NCI-H446 (cell line): ENCODE results near the gene FER1L5.

ENCODE experiments used
- DNase-seq, 2 experiments: peaks; one replicate each; lab custom pipeline; 2025; lab: John Stamatoyannopoulos, UW

The FER1L5 gene

DNA sequence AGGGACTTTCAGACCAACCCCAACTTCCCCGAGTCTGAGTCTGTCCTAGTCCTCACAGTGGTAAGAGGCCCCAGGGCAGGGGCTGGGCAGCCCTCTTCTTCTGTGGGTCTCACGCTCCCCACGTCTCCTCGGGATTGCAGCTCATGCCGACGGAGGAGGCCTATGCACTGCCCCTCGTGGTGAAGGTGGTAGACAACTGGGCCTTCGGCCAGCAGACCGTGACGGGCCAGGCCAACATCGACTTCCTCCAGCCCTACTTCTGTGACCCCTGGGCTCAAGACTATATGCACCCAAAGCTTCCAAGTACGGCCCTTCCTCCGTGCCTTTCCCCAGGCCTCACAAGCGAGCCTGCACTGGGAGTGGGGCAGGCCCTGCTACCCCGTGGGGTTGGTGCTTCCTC, 53.0 kb downstream of the FER1L5 start:
- DNase-seq: no peak

- no peak for DNase-seq
These were observed 54.9 kb downstream of the FER1L5 start for GRCh38 chr2:96697476-96697875.

DNA sequence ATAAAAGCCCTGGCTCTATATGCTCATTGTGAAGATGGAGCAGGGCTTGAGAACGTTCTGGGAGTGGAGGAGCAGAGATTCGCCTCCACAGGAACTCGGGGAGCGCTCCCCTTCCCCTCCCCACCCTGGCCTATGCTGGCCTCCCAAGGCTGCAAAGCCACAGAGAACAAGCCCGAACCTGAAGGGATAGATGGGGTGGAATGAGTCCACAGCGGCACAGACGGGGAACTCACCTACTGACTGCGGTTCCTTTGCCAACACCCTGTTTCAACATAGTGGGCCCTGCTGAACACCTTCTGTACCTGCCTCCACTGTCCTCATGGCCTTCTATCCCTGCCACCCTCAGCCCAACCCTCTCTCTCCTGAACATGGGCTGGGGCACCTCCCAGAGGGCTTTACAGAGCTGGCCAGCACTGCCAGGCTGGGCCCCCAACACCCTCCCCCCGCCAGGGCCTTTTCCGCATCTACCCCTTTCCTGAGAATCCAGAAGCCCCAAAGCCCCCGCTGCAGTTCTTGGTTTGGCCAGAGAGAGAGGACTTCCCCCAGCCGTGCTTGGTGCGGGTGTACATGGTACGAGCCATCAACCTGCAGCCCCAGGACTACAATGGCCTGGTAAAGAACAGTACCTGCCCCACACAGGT, 55.8 kb downstream of the FER1L5 start:
- no peak for DNase-seq

- DNase-seq: no peak
These were observed 56.5 kb downstream of the FER1L5 start for GRCh38 chr2:96699021-96699420.

- DNase-seq: no peak
These were observed 57.1 kb downstream of the FER1L5 start for GRCh38 chr2:96699621-96700020.

DNA sequence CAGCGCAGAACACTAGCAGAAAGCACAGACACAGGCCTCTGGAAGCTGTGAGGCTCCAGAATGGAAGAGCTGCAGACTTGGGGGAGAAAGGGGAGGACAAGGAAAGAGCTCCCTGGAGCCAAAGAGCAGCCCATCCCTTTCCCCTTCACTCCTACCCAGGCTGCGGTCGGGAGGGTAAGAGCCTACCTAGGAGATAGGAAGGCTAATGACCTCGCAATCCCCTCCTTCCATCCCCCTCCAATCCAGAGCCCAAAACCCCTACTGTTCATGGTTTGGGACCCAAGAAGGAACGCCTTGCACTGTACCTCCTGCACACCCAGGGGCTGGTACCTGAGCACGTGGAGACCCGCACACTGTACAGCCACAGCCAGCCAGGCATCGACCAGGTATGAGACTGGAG, 57.5 kb downstream of the FER1L5 start:
- no peak for DNase-seq

- no peak for DNase-seq
These were observed 59.1 kb downstream of the FER1L5 start for GRCh38 chr2:96701636-96702035.

DNA sequence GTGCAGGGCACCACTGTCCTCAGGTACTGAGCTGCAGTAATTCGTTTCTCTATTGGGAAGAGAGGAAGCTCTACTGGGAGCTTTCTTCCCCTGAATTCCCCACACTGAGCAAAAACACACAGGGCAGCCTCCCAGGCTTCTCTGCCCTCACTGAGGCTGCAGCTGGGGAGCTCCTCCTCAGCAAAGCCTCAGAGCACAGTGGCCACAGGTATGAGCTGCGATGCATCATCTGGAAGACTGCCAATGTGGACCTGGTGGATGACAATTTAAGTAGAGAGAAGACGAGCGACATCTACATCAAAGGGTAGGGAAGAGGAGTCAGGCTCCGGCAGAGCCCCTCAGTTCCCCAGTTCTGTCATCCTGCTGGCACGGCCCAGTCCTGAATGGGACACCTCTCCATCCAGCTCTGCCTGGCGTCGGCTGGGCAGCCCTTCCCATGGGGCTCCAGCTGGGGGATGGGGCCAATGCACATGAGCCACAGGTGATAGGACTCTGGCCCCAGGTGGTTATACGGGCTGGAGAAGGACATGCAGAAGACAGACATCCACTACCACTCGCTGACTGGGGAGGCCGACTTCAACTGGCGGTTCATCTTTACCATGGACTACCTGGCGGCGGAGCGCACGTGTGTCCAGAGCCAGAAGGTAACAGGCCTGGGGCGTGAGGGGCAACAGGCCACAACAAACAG, 59.7 kb downstream of the FER1L5 start:
- DNase-seq: no peak

- no peak for DNase-seq
These were observed 60.6 kb downstream of the FER1L5 start for GRCh38 chr2:96703021-96703751.

DNA sequence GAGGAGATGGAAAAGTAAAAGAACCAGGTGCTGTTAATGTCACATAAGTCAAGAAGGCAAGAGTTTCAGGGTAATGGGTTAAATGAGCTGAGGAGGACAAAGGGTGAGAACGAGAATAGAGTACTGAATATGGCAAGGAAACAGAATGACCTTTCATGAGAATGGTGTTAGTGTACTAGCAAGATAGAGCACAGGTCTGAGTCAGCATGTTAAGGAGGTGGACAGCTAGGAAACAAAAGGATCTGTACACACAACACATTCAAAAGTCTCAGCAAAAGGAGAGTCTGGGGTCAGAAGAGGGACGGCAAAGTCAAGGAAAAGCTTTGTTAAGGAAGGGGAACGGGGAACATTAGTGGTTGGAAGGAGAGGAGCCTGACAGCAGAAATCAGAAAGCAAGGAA, 68.4 kb downstream of the FER1L5 start:
- no peak for DNase-seq

DNA sequence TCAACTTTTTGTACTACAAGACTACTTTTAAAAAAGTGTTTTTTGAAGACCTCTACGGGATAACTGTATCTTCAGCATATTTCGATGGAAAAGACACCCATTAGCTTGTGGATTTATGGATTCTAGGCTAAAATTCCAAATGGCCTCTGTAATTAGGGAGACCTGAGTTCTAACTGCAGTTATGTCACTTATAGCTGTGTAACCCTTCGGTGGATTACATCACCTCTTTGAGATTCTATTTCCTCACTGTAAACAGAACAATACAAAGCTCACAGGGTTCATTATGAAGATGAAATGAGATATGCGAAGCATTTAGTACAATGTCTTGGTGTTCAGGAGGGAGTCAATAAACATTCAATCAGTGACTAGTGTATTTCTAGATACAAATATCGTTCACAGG, 73.1 kb downstream of the FER1L5 start:
- DNase-seq: no peak

DNA sequence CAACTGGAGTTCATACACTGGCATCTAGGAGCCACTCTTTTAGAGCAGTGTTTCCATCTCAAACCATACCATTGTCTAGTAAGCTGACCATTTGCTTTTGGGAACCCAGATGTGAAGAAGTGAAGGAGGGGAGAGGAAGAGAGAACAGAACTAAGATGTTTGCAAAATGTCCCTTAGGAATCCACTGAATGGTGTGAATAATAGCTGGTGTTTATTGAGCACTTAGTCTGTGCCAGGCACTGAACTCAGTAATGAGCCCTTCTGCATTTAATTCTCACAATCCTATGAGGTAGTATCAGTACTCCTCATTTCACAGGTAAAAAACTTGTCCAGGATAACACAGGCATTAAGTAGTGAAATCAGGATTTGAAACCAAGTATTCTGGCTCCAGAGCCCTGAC, 73.8 kb downstream of the FER1L5 start:
- no peak for DNase-seq

DNA sequence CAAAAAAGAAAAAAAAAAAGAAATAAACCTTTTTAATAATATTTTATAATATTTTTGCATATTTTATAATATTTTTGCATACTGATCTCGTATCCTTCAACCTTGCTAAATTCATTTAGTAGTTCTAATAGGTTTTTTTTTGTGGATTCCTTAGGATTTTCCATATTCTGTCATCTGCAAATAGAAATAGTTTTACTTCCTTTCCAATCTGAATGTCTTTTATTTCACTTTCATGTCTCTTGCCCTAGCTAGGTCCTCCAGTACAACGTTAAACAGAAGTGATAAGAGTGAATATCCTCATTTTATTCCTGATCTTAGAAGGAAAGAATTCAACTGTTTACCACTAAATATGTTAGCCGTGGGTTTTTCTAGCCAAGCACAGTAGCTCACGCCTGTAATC, 83.6 kb downstream of the FER1L5 start:
- DNase-seq: no peak

DNA sequence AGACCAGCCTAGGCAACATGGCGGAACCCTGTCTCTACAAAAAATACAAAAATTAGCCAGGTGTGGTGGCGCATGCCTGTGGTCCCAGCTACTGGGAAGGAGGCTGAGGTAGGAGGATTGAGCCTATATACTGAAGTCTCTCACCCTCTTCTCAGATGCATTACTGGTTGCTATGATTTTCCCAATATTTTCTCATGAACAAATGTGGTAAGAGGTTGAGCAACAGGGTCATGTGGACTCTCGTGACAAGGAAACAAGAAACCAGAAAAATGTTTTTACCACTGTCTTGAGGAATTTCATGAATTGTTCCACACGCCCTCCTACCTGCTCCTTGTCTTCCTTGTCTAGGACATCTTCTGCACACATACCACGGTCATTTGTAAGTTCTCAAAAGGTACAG, 84.9 kb downstream of the FER1L5 start:
- no peak for DNase-seq

DNA sequence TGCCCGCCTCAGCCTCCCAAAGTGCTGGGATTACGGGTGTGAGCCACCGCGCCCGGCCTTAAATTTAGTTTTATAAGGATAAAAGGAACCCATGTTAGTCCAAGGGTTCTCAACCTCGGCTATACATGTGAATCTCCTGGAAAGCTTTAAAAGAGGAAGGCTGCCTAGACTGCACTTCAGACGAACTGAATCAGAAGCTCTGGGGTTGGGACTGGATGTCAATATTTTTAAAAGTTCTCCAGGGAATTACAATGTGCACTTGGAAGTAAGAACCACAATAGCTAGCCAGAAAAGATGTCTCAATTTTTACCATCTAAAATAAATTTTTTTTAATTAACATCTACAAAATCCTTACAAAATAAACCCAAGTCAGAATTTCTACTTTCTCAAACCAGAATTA, 87.2 kb downstream of the FER1L5 start:
- DNase-seq: no peak

DNA sequence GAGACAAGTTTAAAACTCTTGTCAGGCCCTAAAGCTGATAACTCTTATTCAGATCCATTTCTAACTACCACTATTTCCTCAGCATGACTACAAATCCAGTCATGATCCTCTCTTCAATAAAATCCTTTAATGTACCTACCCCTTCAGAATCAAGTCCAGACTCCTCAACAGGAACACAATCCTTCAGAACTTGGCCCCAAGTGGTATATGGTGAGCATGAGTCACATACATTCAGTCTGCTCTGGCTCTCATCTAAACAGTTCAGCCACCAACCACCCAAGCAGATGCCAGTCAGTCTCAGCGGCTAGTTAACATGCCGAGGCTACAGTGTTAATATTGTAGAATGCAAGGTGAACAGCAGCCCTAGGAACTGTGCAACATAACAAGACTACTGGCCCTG, 87.6 kb downstream of the FER1L5 start:
- DNase-seq: no peak

DNA sequence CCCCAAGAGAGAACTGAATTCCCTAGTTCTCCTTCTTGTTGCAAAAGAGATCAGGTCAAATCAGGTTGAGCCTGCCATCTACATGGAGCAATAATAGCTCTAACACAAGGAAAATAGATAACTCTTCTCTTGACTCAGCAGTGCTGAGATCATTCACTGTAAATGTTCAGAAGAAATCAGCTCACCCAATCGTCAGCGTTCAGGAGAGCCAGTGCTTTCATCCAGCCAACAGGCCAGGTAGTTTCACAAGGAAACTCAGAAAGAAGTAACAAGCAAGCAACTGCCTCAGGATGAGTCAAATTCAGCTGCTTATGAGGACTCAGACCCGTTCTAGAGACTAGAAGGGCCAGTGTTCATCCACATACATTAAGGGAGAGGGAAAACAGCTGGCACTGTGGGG, 91.4 kb downstream of the FER1L5 start:
- no peak for DNase-seq

DNA sequence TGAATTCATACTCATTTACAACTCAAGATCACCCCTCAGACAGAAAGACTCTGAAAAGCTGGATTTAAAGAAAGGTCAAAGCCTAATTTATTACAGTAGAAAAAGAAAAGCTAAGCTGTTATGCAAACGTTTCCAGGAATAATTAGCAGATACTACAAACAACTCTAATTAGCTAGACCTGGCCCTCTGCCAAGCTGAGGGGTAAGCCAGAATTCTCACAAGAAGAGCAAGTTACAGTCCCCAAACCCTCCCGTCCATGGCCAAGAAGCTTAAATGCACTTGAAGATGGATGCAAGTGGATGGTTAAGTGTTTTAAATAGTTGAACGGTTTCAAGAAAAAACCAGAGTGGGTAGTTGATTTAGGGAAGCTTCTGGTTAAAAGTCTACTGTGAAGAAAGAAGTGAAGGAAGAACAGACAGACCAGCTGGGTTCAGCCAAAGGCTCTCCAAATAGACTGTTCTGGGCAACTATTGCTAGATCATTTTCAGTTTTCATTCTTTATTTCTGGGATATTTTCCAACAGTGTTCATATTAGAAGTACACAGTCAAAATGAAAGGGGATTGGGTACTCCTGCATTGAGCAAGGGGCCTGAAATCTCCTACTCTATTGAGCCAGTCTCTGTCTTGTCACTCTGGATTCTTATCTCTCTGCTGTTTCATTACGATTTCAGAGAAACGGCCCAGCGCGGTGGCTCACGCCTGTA, 92.5 kb downstream of the FER1L5 start:
- peak; percentile 56 to 62 for DNase-seq

- no peak for DNase-seq
These were observed 94.7 kb downstream of the FER1L5 start for GRCh38 chr2:96737251-96737650.

DNA sequence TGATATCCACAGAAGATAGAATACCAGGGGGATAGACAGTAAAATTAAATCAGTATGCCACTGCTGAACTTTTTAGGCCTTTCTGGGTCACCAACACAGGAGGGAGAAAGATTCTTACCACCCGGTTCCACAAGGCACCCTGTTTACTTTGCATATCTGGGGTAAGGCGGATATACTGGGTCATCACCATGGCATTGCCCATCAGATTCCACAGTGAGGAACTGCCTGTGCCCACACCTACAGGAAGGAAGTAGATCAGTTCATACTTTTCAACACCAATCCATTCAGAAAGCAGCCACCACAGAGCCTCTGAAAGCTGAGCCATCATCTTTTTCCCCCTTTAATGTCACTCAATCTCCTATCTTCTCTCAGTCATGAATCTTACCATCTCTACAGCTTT, 95.3 kb downstream of the FER1L5 start:
- no peak for DNase-seq

DNA sequence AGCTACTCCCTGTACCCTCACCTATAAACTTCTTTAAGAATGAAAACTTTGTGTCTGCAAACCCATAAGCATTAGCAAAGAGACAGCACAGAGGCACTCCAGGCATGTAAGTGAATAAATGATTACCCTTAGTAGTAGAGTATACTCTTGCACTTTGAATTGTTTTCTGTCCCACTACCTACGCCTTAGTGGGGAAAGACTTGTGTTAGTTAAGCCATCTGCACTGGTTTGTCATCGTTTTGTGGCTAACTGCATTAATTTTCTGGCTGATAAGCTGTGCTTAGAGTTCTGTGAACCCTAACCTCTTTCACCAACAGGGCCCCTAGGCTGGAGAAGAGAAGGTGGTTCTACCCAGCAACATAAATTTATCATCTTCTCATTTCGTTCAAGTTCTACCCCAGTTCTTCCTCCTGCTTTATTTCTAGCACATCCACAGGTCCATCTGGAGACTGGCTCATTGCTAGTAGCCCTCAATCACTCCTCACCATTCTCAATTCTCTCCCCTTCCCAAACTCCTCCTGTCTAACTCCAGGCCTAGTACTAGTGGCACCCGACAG, 96.6 kb downstream of the FER1L5 start:
- no peak for DNase-seq

- peak; percentile 89 to 96 for DNase-seq
These were observed 97.3 kb downstream of the FER1L5 start, which contains the start of gene LMAN2L for GRCh38 chr2:96739633-96740428. TSS of gene LMAN2L (minus strand) at chr2:96740064. CDS start at chr2:96740040, 24 bp downstream.
